Adrenal gland (tissue), 5 donors: ENCODE measurements around the gene ARHGEF28.

Experiments
- POLR2A ChIP-seq, 2 donors: fragments of 450-650 bp; IDR thresholded peaks; one replicate each; pipeline ENCODE4 v1.6.1; 2017; ENCODE audit warnings: antibody characterized with exemption in 2 of 2, mild to moderate bottlenecking in 2 of 2, moderate library complexity in 1 of 2
- TF ChIP-seq, protein P1 (sequence below), 6 experiments: fragments of 450-650 bp in 4 of 6; fragments of 200-600 bp in 2 of 6; sonication (generic) in 1 of 6; IDR thresholded peaks; 1 replicate in 5 of 6; 2 replicates in 1 of 6; pipeline versions ENCODE4 v1.5.1 to v1.8.0; 2016 to 2021; ENCODE audit warnings: antibody characterized with exemption in 6 of 6, mild to moderate bottlenecking in 2 of 6, moderate library complexity in 1 of 6
- donor health status: DM: no; HTN: no; CAD: no.

DNA sequence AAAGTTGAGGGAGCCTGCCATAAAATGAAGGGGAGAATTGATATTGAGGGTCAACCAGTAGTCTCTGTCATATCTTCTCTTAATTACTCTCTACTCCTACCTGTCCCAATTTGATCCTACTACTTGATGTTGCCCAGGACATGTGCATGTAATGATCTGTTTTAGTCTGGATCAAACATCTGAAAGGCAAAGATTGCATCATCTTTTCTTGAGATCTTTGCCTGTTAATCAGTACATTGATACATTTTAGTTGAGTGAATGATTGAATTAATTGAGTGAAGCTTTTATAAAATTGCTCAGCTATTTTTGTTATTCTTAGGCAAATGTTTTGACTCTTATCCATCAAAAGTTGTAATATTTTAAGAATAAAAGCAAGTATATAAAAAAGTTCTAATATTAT lies 21.7 kb downstream of the ARHGEF28 start:
- TF ChIP-seq, protein P1, sequence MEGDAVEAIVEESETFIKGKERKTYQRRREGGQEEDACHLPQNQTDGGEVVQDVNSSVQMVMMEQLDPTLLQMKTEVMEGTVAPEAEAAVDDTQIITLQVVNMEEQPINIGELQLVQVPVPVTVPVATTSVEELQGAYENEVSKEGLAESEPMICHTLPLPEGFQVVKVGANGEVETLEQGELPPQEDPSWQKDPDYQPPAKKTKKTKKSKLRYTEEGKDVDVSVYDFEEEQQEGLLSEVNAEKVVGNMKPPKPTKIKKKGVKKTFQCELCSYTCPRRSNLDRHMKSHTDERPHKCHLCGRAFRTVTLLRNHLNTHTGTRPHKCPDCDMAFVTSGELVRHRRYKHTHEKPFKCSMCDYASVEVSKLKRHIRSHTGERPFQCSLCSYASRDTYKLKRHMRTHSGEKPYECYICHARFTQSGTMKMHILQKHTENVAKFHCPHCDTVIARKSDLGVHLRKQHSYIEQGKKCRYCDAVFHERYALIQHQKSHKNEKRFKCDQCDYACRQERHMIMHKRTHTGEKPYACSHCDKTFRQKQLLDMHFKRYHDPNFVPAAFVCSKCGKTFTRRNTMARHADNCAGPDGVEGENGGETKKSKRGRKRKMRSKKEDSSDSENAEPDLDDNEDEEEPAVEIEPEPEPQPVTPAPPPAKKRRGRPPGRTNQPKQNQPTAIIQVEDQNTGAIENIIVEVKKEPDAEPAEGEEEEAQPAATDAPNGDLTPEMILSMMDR (IDR thresholded peaks at IDR 0.05): no peak
- no peak for TF ChIP-seq POLR2A (IDR thresholded peaks at IDR 0.05)
